Pancreas (tissue), 10 donors: ENCODE data around the gene KLHL24. TPM values are rescaled to one million over a fixed set of nuclear protein-coding genes. Genes with fewer than 3 reads are reported as not detected.

ENCODE experiments used
- ATAC-seq, 4 donors: fragments of 200-7000 bp; cut with Tn5 transposase; one replicate each; pipeline versions ENCODE4 v1.8.0 to v1.9.1; 2020; ENCODE audit warnings: mild to moderate bottlenecking in 4 of 4, moderate library complexity in 4 of 4
- DNase-seq, 6 donors: peaks; one replicate each; pipeline ENCODE4 v3.0.0-alpha.2; 2020
- FAIRE-seq: peaks from 2 replicates; lab custom pipeline; 2012; peaks lifted over from hg19 to GRCh38; lab: Jason Lieb, UNC
- H3K27ac ChIP-seq, 4 donors: fragments of 200-600 bp; sonication (generic); 1 replicate in 3 of 4; 2 replicates in 1 of 4; pipeline versions ENCODE4 v1.5.0 to v1.8.0; 2020
- H3K27me3 ChIP-seq, 4 donors: fragments of 200-600 bp; one replicate each; pipeline ENCODE4 v1.8.0; 2021
- H3K36me3 ChIP-seq, 3 donors: fragments of 200-600 bp; sonication (generic) in 1 of 3; one replicate each; pipeline versions ENCODE4 v1.5.0 to v1.8.0; 2020 to 2021
- H3K4me1 ChIP-seq, 3 donors: fragments of 200-600 bp; one replicate each; pipeline ENCODE4 v1.8.0; 2021
- H3K4me3 ChIP-seq, 4 donors: fragments of 200-600 bp; sonication (generic) in 2 of 4; one replicate each; pipeline versions ENCODE4 v1.5.0 to v1.8.0; 2020 to 2021
- H3K9me3 ChIP-seq, 4 donors: fragments of 200-600 bp; one replicate each; pipeline ENCODE4 v1.8.0; 2021
- WGBS, 2 donors: extraction: QIAGEN DNeasy Blood & Tissue Kit; methylation state at CpG; one replicate each; pipeline ENCODE4 v1.1.7; 2013; 5-methylcytosine and 5-hydroxymethylcytosine counted together
- intact Hi-C, 3 donors: fragments of 100-400 bp; cut with DNase I; formaldehyde crosslinking; loops; one replicate each; pipeline versions ENCODE4 v1.11.1 to v1.14.2; 2022
- polyA plus RNA-seq, 2 donors: library from polyadenylated mRNA; stranded (reverse); fragments of 200-250 nt; gene quantifications; one replicate each; pipeline ENCODE4 v1.2.3, GENCODE V29; 2013
- total RNA-seq, 6 donors: library from RNA; stranded (reverse); fragmentation: NEBNext Ultra II Directional in 4 of 6; extraction: Animal tissue kit (Norgen Biotek cat#: 25700) in 4 of 6; gene quantifications; one replicate each; pipeline versions ENCODE4 v1.2.1 to v1.2.4, GENCODE V29; 2021 to 2023
- TF ChIP-seq, protein P1 (sequence below), 4 donors: fragments of 200-600 bp; sonication (generic) in 3 of 4; IDR thresholded peaks; one replicate each; pipeline versions ENCODE4 v1.5.0 to v1.8.0; 2021; ENCODE audit warnings: antibody characterized with exemption in 4 of 4
- donor health status: healthy with polysubstance abuse.
- donor health status: DM: no; HTN: no; CAD: no; lungs with moderate emphysema.
- donor health status: DM: no; HTN: no; CAD: no.
- donor health status: control.
- donor health status: control.
- donor health status: Bipolar disorder and iron deficiency.
- donor health status: DM: yes; HTN: yes; CAD: no.
- donor health status: DM: no; HTN: no; CAD: no.
- donor health status: DM: no; HTN: no; CAD: no.
- donor health status: DM: yes; HTN: yes; CAD: no.

KLHL24 gene
- total and polyA plus RNA-seq, 8 donors: 5.7 to 40.8 (median 23.9) TPM

DNA sequence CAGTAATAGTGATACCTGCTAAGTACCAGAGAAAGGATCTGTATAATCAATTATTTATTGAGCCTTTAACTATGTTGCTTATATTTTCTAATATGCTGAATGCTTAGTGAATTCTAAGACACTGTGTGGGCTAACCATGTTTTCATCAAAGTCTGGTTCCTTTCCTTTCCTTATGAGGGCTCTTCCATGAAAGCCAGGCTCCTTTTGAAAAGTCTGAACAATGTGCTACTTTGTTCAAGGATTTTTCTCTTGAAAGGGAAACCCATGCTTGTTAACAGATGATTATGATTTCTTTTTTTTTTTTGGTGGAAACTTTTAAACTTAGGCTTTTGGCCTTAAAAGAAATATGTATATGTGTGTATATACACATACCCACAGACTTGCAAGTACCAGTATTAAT lies 79.2 kb downstream of the KLHL24 start:
- H3K27me3 ChIP-seq: no peaks in the 10 kb centered on the region
- H3K36me3 ChIP-seq: peaks cover 0 to 15% (median 8%) of the 10 kb centered on the region in 3 donors
- no peak for DNase-seq
- no peaks in the 10 kb centered on the region for H3K4me1 ChIP-seq
- no peak overlapping the region for H3K4me3 ChIP-seq
- no peak for FAIRE-seq
- TF ChIP-seq, protein P1, sequence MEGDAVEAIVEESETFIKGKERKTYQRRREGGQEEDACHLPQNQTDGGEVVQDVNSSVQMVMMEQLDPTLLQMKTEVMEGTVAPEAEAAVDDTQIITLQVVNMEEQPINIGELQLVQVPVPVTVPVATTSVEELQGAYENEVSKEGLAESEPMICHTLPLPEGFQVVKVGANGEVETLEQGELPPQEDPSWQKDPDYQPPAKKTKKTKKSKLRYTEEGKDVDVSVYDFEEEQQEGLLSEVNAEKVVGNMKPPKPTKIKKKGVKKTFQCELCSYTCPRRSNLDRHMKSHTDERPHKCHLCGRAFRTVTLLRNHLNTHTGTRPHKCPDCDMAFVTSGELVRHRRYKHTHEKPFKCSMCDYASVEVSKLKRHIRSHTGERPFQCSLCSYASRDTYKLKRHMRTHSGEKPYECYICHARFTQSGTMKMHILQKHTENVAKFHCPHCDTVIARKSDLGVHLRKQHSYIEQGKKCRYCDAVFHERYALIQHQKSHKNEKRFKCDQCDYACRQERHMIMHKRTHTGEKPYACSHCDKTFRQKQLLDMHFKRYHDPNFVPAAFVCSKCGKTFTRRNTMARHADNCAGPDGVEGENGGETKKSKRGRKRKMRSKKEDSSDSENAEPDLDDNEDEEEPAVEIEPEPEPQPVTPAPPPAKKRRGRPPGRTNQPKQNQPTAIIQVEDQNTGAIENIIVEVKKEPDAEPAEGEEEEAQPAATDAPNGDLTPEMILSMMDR (IDR thresholded peaks at IDR 0.05): no peak
- H3K27ac ChIP-seq: no peak overlapping the region
- intact Hi-C loops: no loop called here
- H3K9me3 ChIP-seq: no peaks in the 10 kb centered on the region
- no peak for ATAC-seq

DNA sequence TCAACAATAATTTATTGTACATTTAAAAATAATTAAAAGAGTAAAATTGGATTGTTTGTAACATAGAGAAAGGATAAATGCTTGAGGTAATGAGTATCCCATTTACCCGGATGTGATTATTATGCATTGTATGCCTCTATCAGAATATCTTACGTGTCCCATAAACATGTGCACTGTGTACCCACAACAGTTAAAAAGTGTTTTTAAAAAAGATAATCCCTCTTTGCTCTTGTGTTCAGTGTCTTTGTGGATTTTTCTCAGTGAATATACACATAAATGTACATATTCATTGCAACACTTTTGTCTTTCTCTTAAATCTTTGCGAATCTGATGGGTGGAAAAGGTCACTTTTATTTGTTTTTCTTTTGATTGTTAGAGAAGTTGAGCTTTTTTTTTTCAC lies 82.6 kb downstream of the KLHL24 start:
- no peak for FAIRE-seq
- TF ChIP-seq, protein P1 (IDR thresholded peaks at IDR 0.05): no peak
- Histone ChIP-seq H3K36me3 (peaks cover 0 to 15% (median 8%) of the 10 kb centered on the region in 3 donors), H3K27ac (no peak overlapping the region), H3K4me3 (no peak overlapping the region), H3K4me1 (no peaks in the 10 kb centered on the region), H3K9me3 (no peaks in the 10 kb centered on the region), H3K27me3 (no peaks in the 10 kb centered on the region)
- intact Hi-C loops: no loop called here
- DNase-seq: no peak
- 90% methylated on average over 3 of the region's 3 CpGs for WGBS, 2 donors
- no peak for ATAC-seq

DNA sequence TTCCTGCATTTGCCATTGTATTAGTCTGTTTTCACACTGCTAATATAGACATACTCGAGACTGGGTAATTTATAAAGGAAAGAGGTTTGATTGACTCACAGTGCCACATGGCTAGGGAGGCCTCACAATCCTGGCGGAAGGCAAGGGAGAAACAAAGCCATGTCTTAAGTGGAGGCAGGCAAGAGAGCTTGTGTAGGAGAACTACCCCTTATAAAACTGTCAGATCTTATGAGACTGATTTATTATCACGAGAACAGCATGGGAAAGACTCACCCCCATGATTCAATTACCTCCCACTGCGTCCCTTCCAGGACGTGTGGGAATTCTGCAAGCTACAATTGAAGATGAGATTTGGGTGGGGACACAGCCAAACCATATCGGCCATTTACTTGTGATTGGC lies 90.0 kb downstream of the KLHL24 start:
- DNase-seq (no peak), FAIRE-seq (no peak), ATAC-seq (no peak)
- H3K9me3 ChIP-seq: no peaks in the 10 kb centered on the region
- H3K27me3 ChIP-seq: no peaks in the 10 kb centered on the region
- peaks cover 0 to 17% (median 0%) of the 10 kb centered on the region in 3 donors for H3K36me3 ChIP-seq
- 52 to 85% methylated on average over 6 of the region's 6 CpGs for WGBS, 2 donors
- TF ChIP-seq, protein P1 (IDR thresholded peaks at IDR 0.05): no peak
- intact Hi-C loops: no loop called here
- no peak overlapping the region for H3K4me3 ChIP-seq
- H3K4me1 ChIP-seq: no peaks in the 10 kb centered on the region
- no peak overlapping the region for H3K27ac ChIP-seq

DNA sequence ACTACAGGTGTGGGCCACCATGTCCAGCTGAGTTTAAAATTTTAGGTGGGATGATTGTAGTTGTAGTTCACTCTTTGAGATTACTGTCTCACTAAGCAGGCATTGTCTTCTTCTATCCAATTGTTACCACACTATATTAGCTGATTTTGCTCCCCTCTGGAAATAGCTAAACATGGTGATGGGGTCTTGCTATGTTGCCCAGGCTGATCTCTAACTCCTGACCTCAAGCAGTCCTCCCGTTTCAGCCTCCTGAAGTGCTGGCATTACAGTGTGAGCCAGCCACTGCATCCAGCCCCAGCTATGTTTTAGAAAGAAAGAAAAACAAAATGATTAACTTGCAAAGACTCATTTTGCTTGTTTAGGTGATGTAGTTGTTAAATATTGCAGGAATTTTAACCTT lies 92.8 kb downstream of the KLHL24 start:
- FAIRE-seq (no peak), DNase-seq (no peak), ATAC-seq (no peak)
- H3K9me3 ChIP-seq: no peaks in the 10 kb centered on the region
- intact Hi-C loops: no loop called here
- no peak overlapping the region for H3K27ac ChIP-seq
- no peaks in the 10 kb centered on the region for H3K27me3 ChIP-seq
- no peak overlapping the region for H3K4me3 ChIP-seq
- 94 to 96% methylated on average over 1 of the region's 1 CpG for WGBS, 2 donors
- TF ChIP-seq, protein P1 (IDR thresholded peaks at IDR 0.05): no peak
- H3K4me1 ChIP-seq: no peaks in the 10 kb centered on the region
- peaks cover 0 to 17% (median 0%) of the 10 kb centered on the region in 3 donors for H3K36me3 ChIP-seq

GRCh38 chr3:183730361-183730760 lies 94.9 kb downstream of the KLHL24 start:
- no peaks in the 10 kb centered on the region for H3K9me3 ChIP-seq
- peaks cover 0 to 17% (median 0%) of the 10 kb centered on the region in 3 donors for H3K36me3 ChIP-seq
- 91 to 94% methylated on average over 2 of the region's 2 CpGs for WGBS, 2 donors

More at GRCh38 chr3:183730361-183730760, 94.9 kb downstream of the KLHL24 start:
- no peak overlapping the region for H3K4me3 ChIP-seq
- FAIRE-seq: no peak
- ATAC-seq: no peak
- no peak overlapping the region for H3K27ac ChIP-seq
- H3K27me3 ChIP-seq: no peaks in the 10 kb centered on the region
- intact Hi-C loops: no loop called here
- DNase-seq: no peak
- H3K4me1 ChIP-seq: no peaks in the 10 kb centered on the region
- TF ChIP-seq, protein P1 (IDR thresholded peaks at IDR 0.05): no peak
